UCSD-AML1 (cell line): Measurements from ENCODE around the gene ZNF750.

ENCODE experiments used
- DNase-seq: peaks from one replicate; lab custom pipeline; 2025; ENCODE audit not compliant: unreplicated experiment; lab: John Stamatoyannopoulos, UW

Gene ZNF750

GRCh38 chr17:82873521-82873920 lies 33.7 kb upstream of the ZNF750 start:
- no peak for DNase-seq

- no peak for DNase-seq
Measured at GRCh38 chr17:82872591-82873520, 33.0 kb upstream of the ZNF750 start.

DNA sequence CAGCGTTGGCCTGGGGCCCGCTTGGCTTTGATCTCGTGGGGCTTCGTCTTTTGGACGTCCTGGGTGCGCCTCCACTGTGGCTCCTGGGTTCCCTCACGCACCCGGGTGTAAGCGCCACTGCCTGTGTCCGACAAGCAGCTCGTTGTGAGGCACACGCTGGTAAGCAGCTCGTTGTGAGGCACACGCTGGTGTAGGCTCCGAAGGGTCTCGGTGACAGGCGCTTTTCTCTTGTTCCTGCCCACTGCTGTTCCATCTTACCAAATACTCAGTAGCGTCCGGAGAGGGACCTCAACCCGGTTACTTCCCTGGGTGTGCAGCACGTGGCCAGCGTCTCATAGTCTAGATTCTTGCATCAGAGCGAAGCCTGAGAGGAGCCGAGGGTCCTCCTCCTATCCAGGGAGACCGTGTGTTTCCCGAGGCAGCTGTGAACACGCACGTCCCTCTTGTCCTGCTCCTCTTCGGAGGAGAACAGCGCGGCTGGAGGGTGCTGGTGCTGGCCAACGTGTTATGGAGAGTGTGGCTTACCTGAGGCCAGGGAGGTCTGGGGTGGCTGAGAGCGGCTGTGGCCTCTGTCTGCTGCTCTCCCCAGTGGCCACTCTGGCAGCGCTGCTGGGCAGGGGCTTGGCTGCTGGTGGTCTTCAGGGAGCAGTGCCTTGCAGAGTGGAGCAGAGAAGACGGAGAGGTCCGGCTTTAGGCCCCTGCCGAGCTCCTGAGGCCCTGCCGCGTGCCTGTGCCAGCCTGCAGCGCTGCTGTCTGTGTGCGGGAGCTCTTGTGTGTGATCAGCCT lies 32.1 kb upstream of the ZNF750 start:
- no peak for DNase-seq

DNA sequence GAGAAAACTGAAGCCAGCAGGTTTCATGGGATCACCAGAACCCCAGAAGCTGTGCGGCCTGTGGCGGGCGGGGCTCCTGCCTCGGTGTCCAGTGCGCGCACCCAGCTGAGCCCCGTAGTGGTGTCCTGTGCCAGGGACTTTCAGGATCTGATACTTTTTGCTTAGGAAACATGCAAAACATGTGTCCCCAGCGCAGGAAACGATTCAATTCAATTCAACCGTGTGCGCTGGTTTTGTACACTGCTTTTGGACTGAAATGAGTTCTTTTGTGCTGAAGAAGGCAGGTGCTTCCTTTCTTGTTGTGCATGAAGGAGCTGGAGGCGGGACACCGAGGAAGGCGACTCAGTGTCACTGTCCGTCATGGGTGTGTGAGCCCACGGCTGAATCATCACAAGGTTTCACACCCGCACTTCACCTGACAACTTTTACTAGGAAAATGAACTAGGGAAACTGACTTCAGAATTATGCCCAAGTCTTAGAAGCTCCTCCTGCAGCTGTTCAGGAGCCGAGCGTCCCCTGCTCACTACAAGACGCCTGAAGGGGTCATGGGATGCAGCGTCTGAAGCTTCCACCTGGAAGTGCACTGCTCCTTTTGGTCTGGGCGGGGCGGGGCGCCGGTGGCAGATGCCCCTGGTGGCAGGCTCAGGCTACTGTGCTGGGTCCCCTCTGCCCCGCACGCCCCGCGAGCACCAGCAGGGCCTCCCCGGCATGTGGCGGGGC lies 31.4 kb upstream of the ZNF750 start:
- DNase-seq: no peak

GRCh38 chr17:82870541-82870940 lies 30.7 kb upstream of the ZNF750 start:
- no peak for DNase-seq

DNA sequence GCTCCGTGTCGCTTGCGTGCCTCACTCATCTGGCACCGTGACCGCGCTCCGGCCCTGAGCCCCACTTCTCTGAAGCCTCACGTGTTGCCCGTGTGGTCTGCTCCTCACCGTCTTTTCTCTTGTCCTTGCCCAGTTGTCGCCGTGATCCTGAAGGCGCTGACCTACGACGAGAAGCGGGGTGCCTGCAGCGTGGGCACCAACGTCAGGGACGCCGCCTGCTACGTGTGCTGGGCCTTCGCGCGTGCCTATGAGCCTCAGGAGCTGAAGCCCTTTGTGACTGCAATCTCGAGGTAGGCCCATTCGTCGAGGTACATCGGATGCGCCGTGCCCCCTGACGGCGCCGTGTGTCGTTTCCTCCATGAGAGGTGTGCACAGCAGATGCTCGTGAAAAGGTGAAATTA lies 30.3 kb upstream of the ZNF750 start:
- DNase-seq: no peak

DNA sequence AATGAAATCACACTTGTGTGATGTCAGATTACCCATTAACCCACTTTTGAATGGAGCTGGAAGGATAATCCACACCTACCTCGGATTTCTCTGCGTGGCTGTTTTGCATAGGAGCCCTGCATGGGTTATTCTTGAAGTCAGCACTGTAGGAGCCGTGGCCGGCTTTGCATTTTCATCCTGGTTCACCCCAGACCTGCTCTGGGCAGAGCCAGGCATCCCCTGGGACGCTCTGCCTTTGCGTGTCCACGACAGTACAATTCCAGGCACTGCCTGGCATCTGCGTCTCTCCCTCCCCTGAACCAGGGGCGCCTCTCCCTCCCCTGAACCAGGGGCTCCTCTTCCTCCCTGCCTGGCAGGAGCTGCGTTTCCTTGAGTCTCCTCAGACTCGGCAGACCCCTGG lies 29.7 kb upstream of the ZNF750 start:
- DNase-seq: no peak

DNA sequence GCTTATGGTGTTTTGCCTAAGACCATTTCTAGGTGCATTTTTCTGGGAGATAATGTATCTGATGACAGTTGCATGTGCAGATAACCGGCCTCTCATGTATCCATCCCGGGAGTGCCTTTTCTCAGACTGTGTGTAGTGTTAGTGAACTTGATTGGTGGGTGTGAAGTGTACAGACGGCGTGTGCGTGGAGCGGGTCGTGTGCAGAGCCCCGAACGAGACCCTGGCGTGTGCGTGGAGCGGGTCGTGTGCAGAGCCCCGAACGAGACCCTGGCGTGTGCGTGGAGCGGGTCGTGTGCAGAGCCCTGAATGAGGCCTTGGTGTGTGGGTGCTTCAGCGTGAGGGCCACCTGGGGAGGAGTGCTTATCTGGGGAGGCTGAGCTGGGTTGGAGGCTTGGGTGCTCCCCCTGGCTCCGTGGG lies 28.9 kb upstream of the ZNF750 start:
- no peak for DNase-seq

- DNase-seq: no peak
Measured at GRCh38 chr17:82867763-82868325, 28.0 kb upstream of the ZNF750 start.

GRCh38 chr17:82866590-82867191 lies 26.9 kb upstream of the ZNF750 start:
- DNase-seq: no peak

- no peak for DNase-seq
Measured at GRCh38 chr17:82865774-82866395, 26.1 kb upstream of the ZNF750 start.

GRCh38 chr17:82865274-82865673 lies 25.5 kb upstream of the ZNF750 start:
- DNase-seq: no peak

DNA sequence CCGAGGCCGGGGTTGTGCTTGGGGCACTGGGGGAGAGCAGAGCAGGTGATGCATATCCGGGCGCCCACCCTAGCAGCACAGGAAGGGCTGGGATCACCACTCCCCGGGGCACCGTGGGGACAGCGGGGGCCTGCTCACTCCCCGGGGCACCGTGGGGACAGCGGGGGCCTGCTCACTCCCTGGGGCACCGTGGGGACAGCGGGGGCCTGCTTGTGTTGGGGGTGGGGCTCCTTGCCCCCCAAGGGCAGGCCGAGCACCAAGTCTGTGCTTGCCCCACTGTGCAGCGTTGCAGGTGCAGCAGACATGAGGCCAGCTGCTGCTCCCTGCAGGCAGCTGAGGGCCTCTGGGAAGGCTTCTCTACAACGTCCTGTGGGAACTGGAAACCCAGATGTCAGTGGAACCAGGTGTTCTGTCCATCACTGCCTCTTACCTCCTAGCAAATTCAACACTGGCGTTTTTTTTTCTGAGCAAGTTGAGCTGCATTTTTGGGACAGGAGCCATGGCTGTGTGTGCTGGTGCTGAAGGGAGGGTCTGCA lies 25.0 kb upstream of the ZNF750 start:
- DNase-seq: no peak

GRCh38 chr17:82863941-82864712 lies 24.3 kb upstream of the ZNF750 start:
- no peak for DNase-seq

- DNase-seq: no peak
Measured at GRCh38 chr17:82863383-82863940, 23.6 kb upstream of the ZNF750 start.

DNA sequence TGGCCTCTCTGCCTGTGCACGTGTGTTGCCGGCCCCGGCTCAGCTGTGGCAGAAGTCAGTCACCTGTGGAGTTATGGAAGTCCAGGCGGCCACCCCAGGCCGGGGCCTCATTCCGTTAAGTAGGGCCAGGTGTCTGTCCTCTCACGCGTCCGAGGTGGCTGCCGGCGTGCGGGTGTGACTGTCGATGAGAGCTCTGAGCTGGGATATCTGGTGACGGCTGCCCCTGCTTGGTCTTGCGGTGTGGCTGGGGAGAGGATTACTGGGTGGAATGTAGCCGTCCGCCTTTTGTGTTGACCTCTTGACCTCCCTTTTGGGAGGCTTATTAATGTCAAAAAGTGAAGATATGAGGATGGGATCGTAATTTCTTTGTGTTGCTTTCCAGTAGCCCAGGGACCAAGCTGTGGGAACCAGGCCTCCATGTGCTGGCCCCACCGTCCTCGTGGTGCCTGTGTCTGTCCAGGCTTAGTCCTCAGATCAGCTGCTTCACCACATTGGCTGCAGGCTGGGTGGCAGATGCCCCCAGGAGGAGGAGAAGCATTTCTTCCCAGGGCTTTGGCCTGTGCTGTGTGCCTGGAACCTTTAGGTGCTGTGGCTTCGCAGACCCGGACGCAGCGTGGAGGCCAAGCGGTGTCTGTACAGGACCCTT lies 23.0 kb upstream of the ZNF750 start:
- no peak for DNase-seq

GRCh38 chr17:82862191-82862590 lies 22.4 kb upstream of the ZNF750 start:
- DNase-seq: no peak

DNA sequence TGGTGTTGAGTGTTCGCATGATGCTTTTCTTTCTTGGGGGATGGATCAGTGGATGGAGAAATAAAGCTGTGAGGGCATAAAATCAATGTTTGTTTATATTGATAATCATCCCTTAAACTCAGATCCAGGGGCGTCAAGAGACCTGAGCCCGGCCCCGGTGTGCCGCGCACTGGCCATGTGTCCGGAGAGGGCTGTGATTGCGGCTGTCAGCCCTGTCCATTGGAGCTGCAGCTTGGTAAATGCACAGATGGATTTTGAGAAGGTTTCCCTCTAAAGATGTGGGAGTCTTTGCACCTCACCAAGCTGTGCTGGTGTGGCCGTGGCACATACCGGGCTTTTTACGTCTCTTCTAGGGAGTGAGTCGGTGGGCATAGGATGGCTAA lies 21.6 kb upstream of the ZNF750 start:
- no peak for DNase-seq
